HG03520 (cell line): ENCODE results near the gene CLDN5.

ENCODE experiments used
- ATAC-seq: cut with Tn5 transposase; IDR thresholded peaks from one replicate; pipeline ENCODE4 v1.9.1; 2021; ENCODE audit warnings: mild to moderate bottlenecking, moderate library complexity; ENCODE audit not compliant: unreplicated experiment

The CLDN5 gene

GRCh38 chr22:19523240-19524169 lies 705 bp downstream of the CLDN5 start:
- ATAC-seq: no peak

GRCh38 chr22:19522881-19523239 lies 1.4 kb downstream of the CLDN5 start:
- ATAC-seq: no peak

DNA sequence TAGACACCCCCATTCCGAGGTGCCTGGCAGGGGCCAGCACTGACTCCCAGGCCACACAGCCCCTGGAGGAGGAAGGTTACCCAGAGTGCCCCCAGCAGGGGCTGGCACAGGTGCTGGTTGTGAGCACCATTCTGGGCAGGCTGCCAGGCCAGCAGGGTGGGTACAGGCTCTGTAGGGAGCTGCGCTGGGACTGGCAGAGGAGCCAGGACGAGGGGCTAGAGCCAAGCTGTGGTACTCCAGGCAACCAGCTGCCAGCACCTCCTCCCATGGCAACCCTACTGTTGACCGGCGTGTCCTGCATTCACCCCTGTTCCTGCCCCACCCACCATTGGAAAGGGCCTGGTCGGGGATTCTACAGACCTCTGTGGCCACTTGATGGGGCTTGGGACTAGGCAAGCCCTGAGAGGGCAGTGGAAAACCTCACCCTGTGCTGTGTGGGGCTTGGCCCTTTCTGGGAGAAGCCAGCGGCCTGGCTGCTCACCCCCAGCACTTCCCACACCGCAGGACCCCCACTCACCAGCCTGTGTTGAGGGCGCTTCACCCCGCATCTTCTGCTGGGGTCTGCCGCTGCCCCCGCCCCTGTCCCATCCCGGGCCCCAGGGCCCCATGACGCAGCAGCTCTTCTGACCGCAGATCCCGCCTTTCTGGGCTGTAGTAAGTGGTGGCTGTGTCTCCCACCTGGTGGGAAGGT lies 1.9 kb downstream of the CLDN5 start:
- no peak for ATAC-seq

- ATAC-seq: no peak
Measured at GRCh38 chr22:19520566-19521305, 3.5 kb downstream of the CLDN5 start.

GRCh38 chr22:19520007-19520406 lies 4.2 kb downstream of the CLDN5 start:
- ATAC-seq: no peak

- no peak for ATAC-seq
Measured at GRCh38 chr22:19519041-19519926, 4.9 kb downstream of the CLDN5 start.

DNA sequence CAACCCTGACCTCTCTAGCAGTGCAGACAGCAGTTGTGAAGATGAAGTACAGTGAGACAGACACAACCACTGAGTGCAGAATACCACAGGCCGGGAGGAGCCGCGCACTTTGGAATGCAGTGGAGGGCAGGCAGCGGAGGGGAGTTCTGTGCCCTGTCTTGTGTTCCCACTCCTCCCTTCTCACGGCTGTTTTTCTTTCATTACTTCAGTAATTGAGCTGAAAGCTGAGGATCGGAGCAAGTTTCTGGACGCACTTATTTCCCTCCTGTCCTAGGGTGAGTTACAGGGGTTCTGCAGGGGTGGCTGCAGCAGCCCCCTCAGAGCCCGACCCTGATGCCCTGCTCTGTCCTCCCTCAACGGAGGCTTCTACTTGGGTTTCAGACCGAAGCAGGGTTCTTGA lies 5.6 kb downstream of the CLDN5 start:
- no peak for ATAC-seq

DNA sequence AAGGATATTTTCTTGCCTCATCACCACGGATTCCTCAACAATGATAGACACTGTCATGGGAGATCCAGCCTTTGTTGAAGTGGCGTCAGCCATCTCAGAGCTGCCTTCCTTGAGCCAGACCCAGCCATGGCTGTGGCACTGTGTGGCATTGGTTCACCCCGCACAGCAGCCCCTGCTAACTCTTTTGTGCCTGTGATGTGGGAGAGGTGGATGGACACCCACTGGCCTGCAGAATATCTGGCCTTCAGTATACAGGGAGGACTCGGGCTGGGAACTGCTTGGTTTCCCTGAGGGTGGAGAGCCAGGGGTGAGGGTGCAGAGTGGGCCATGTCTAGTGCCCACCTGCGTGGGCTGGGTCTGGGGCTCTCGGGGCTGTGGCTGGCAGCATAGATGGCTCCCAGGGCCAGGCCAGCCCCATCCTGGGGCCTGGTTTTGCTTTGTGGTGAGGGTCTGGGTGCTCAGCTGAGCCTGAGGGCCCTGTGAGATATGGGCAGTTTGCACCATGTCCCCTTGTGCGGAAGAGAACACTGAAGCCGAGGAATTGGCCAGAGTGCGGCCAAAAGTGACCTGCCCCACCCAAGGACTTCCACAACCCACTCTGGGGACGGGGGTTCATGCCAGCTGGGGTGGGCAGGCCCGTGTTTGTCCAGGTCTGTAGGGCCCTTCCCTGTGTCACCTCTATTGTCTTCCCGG lies 6.1 kb downstream of the CLDN5 start:
- ATAC-seq: no peak

DNA sequence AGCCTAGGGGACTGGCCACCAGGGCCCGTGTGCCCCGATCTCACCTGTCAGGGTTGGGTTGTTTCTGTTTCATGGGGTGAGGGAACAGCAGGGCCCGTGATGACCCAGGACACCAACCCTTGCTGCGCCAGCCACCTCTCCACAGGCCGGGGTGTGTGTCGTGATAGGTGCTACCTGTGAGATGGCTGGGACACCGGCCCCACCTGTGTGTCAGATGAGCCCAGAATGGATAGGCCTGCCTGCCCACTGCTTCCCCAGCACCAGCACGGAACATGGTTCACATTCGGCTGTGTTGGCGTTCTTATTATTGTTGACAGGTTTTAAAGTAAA lies 7.1 kb downstream of the CLDN5 start:
- ATAC-seq: no peak

GRCh38 chr22:19516378-19517170 lies 7.6 kb downstream of the CLDN5 start:
- no peak for ATAC-seq

DNA sequence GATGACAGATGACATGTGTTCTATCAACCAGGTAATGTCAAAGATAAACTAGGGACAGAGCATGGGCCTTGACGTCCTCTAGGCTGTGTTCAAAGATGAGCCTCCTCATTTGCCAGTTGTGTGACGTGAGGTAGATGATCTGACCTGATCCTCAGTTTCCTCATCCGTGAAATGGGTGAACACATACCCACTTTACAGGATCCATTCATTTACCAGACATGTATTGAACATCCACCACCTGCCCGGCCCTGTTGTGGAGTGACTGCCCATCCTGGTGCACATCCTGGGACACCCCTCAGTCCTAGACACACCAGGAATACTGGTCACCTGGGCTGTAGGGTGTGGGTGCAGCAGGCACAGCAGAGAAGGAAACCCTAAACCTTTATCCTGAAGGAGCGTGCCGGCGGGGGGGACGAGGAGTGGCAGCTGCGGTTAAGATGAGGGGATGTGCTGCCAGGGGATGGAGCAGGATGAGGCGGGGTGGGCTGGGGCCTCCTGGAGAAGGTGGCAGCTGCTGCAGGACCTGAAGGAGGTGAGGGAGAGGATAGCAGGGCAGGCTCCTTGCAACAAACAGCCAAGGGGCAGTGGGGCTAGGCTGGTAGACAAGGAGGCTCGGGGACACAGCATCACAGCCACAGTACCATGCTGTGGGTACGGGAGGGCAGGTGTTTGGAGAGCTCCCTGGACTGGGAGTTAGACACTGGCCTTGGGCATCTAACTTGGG lies 8.4 kb downstream of the CLDN5 start:
- no peak for ATAC-seq

DNA sequence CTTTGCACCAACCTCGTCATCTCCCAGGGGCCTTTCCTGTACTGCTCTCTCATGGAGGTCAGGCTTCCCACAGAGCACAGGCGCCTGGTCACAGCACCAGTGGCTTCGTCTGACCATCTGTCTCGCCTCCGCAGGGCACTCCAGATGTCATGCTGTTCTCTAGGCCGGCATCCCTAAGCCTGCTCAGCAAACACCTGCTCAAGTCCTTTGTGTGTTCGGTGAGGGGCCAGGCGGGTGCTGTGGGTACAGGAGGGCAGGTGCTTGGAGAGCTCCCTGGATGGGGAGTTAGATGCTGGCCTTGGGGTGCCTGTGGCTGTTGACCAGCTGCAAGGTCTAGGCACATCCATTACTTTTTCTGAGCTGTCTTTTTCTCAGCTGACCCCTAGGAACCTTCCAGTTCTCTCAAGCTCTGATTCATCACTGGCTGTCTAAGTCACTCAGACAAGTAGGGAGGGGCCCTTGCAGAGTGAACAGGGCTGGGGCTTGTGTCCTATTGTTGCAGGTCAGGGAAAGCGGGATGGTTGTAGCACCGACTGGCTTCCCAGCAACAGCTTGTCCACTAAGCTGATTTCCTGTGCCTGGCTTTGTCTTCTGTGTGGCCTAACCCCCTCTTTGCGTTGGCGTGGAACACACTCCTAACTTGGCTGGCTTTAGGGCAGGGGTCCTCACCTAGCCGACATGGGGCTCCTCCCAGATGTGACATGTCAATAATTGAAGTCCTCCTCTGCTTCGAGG lies 9.2 kb downstream of the CLDN5 start:
- ATAC-seq: no peak

DNA sequence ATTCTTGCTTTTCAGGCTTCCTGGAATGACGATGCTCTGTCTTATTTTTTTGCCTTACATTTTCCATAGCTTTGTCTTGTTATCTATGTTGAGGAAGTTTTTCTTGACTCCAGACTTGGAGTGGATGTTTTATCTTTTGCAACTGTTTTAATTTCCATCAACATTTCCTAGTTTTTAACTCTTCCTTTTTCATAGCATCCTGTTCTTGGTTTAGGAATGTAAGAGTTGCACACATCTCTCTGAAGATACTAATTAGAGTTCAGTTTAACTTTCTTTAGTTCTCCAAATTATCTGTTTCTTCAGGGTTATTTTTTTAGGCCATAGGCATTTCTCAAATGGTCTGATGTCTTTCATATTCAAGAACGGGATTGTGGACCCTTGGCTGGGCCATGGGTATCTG lies 10.4 kb downstream of the CLDN5 start:
- no peak for ATAC-seq

- ATAC-seq: no peak
Measured at GRCh38 chr22:19510919-19511341, 13.3 kb downstream of the CLDN5 start.

DNA sequence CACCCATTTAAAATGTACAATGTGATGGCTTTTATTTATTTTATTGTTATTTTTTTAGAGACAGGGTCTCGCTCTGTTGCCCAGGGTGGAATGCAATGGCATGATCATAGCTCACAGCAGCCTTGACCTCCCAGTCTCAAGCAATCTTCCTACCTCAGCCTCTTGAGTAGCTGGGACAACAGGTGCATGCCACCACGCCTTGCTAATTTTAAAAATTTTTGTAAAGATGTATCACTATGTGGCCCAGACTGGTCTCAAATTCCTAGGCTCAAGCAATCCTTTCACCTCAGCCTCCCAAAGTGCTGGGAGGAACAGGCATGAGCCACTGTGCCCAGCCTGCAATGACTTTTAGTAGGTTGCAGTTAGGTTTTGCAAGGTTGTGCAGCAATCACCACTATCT lies 14.3 kb downstream of the CLDN5 start:
- ATAC-seq: no peak

GRCh38 chr22:19509191-19509590 lies 15.0 kb downstream of the CLDN5 start:
- ATAC-seq: no peak

- no peak for ATAC-seq
Measured at GRCh38 chr22:19508024-19508776, 16.0 kb downstream of the CLDN5 start.
